ENCODE results near the gene PEX10. TPM values are rescaled to one million over a fixed set of nuclear protein-coding genes. Genes with fewer than 3 reads are reported as not detected.

Gene PEX10
- total RNA-seq, 1 experiment from 2014 or later = 36.1 TPM

- Mint-ChIP-seq H3K27me3 (ENCODE audit: insufficient read depth, unreplicated experiment) (no peaks in the 10 kb centered on the region), H3K4me1 (ENCODE audit: insufficient read depth, unreplicated experiment) (no peaks in the 10 kb centered on the region), H3K36me3 (ENCODE audit: insufficient read depth, unreplicated experiment) (peaks cover 17% of the 10 kb centered on the region), H3K27ac (ENCODE audit: low read depth, unreplicated experiment) (no peak overlapping the region), H3K4me3 (ENCODE audit: unreplicated experiment) (no peak overlapping the region), H3K9me3 (ENCODE audit: unreplicated experiment) (no peaks in the 10 kb centered on the region)
- BruUV-seq (replicated peaks) = no TSS peak
- no peak for TF ChIP-seq CTCF (IDR thresholded peaks at IDR 0.05; ENCODE audit: unreplicated experiment)
- intact Hi-C loops (cut with micrococcal nuclease) = no loop called here
- ChIA-PET CTCF (interaction anchor here (0.6 to 1.0 kb wide), 2 partner anchors 8 to 169 kb away, joined by 3 to 5 read pairs; no protein-coding TSS in a partner anchor), POLR2A (no interaction called here)
- DNase-seq (ENCODE audit: unreplicated experiment) = peak; percentile 20
Measured at GRCh38 chr1:2372551-2373490, 39.5 kb downstream of the PEX10 start.

GRCh38 chr1:2368053-2368744 lies 44.2 kb downstream of the PEX10 start:
- ChIA-PET CTCF (no interaction called here), POLR2A (no interaction called here)
- H3K27me3 Mint-ChIP-seq (ENCODE audit: insufficient read depth, unreplicated experiment) = no peaks in the 10 kb centered on the region
- H3K9me3 Mint-ChIP-seq (ENCODE audit: unreplicated experiment) = no peaks in the 10 kb centered on the region
- H3K4me3 Mint-ChIP-seq (ENCODE audit: unreplicated experiment) = no peak overlapping the region
- TF ChIP-seq CTCF (IDR thresholded peaks at IDR 0.05; ENCODE audit: unreplicated experiment) = no peak
- H3K36me3 Mint-ChIP-seq (ENCODE audit: insufficient read depth, unreplicated experiment) = peaks cover 16% of the 10 kb centered on the region
- intact Hi-C loops (cut with micrococcal nuclease) = no loop called here
- no peak overlapping the region for H3K27ac Mint-ChIP-seq (ENCODE audit: low read depth, unreplicated experiment)
- H3K4me1 Mint-ChIP-seq (ENCODE audit: insufficient read depth, unreplicated experiment) = no peaks in the 10 kb centered on the region
- no TSS peak for BruUV-seq (replicated peaks)
- DNase-seq (ENCODE audit: unreplicated experiment) = no peak

GRCh38 chr1:2363847-2364513 lies 48.4 kb downstream of the PEX10 start:
- CTCF ChIA-PET = interaction anchor here (1.4 kb wide), 1 partner anchor 17 kb away, joined by 5 read pairs; no protein-coding TSS in a partner anchor
- Mint-ChIP-seq H3K27me3 (ENCODE audit: insufficient read depth, unreplicated experiment) (no peaks in the 10 kb centered on the region), H3K4me3 (ENCODE audit: unreplicated experiment) (no peak overlapping the region), H3K9me3 (ENCODE audit: unreplicated experiment) (peaks cover 13% of the 10 kb centered on the region), H3K36me3 (ENCODE audit: insufficient read depth, unreplicated experiment) (no peaks in the 10 kb centered on the region), H3K27ac (ENCODE audit: low read depth, unreplicated experiment) (no peak overlapping the region), H3K4me1 (ENCODE audit: insufficient read depth, unreplicated experiment) (peaks cover 6% of the 10 kb centered on the region)
- DNase-seq (ENCODE audit: unreplicated experiment) = no peak
- POLR2A ChIA-PET = no interaction called here
- BruUV-seq (replicated peaks) = no TSS peak
- intact Hi-C loops (cut with micrococcal nuclease) = no loop called here
- no peak for TF ChIP-seq CTCF (IDR thresholded peaks at IDR 0.05; ENCODE audit: unreplicated experiment)
